Amygdala (tissue), 56 donors: ENCODE data around the gene KRTAP10-3.
"Not testable (repeated sequence)": the region's sequence is repeated elsewhere in the genome, so short reads cannot be mapped to it uniquely, and the experiment has no call there.

Experiments used
- DNase-seq, 56 donors: peaks; one replicate each; lab custom pipeline; 2025; lab: John Stamatoyannopoulos, UW

KRTAP10-3 gene

GRCh38 chr21:44558695-44559094 lies at the start of gene KRTAP10-3:
TSS of gene KRTAP10-3 (minus strand) at chr21:44558795. CDS start at chr21:44558715, 80 bp downstream.
- no peak for DNase-seq

GRCh38 chr21:44606495-44606894 lies 47.9 kb upstream of the KRTAP10-3 start:
- DNase-seq, result no peak

GRCh38 chr21:44603911-44604310 lies 45.3 kb upstream of the KRTAP10-3 start:
- DNase-seq, result no peak

GRCh38 chr21:44603109-44603875 lies 44.7 kb upstream of the KRTAP10-3 start:
- no peak for DNase-seq

GRCh38 chr21:44602463-44602850 lies 43.9 kb upstream of the KRTAP10-3 start:
- DNase-seq, result no peak

- no peak for DNase-seq
Observed at GRCh38 chr21:44601596-44602462, 43.2 kb upstream of the KRTAP10-3 start.

GRCh38 chr21:44601091-44601490 lies 42.5 kb upstream of the KRTAP10-3 start:
- DNase-seq, result not testable (repeated sequence)

- DNase-seq, result not testable (repeated sequence)
Observed at GRCh38 chr21:44600118-44600978, 41.8 kb upstream of the KRTAP10-3 start, which contains the start of gene KRTAP10-7. TSS of gene KRTAP10-7 (plus strand) at chr21:44600597. CDS start at chr21:44600622, 25 bp downstream.

- DNase-seq, result no peak
Observed at GRCh38 chr21:44599264-44600029, 40.9 kb upstream of the KRTAP10-3 start.

- DNase-seq, result no peak
Observed at GRCh38 chr21:44598061-44598460, 39.5 kb upstream of the KRTAP10-3 start.

GRCh38 chr21:44596068-44596725 lies 37.6 kb upstream of the KRTAP10-3 start:
- no peak for DNase-seq

GRCh38 chr21:44595524-44595923 lies 36.9 kb upstream of the KRTAP10-3 start:
- no peak for DNase-seq

- DNase-seq, result no peak
Observed at GRCh38 chr21:44594406-44594916, 35.9 kb upstream of the KRTAP10-3 start.

- DNase-seq, result no peak
Observed at GRCh38 chr21:44593598-44594405, 35.2 kb upstream of the KRTAP10-3 start.

- no peak for DNase-seq
Observed at GRCh38 chr21:44592446-44593311, 34.1 kb upstream of the KRTAP10-3 start, which contains the start of gene KRTAP10-6. TSS of gene KRTAP10-6 (minus strand) at chr21:44592505. CDS start at chr21:44592484, 21 bp downstream.

GRCh38 chr21:44591801-44592130 lies 33.2 kb upstream of the KRTAP10-3 start:
- not testable (repeated sequence) for DNase-seq
